Ascending aorta (tissue), 2 donors: Measurements from ENCODE around the gene ARHGAP15. TPM values are rescaled to one million over a fixed set of nuclear protein-coding genes. Genes with fewer than 3 reads are reported as not detected.

ENCODE experiments used
- DNase-seq, 2 donors: peaks; one replicate each; pipeline ENCODE4 v3.0.0-alpha.2; 2019; ENCODE audit warnings: low spot score in 2 of 2
- H3K27ac ChIP-seq, 2 donors: fragments of 200-600 bp; sonication (generic); one replicate each; pipeline ENCODE4 v1.5.1; 2016 to 2017; ENCODE audit warnings: mild to moderate bottlenecking in 1 of 2
- H3K27me3 ChIP-seq: fragments of 200-600 bp; sonication (generic); one replicate; pipeline ENCODE4 v1.5.1; 2017
- H3K36me3 ChIP-seq, 2 donors: fragments of 200-600 bp; sonication (generic); one replicate each; pipeline ENCODE4 v1.5.1; 2016
- H3K4me1 ChIP-seq, 2 donors: fragments of 200-600 bp; sonication (generic); one replicate each; pipeline ENCODE4 v1.5.1; 2016 to 2017; ENCODE audit warnings: mild to moderate bottlenecking in 1 of 2
- H3K4me3 ChIP-seq, 2 donors: fragments of 200-600 bp; sonication (generic); one replicate each; pipeline ENCODE4 v1.5.1; 2016 to 2017; ENCODE audit warnings: mild to moderate bottlenecking in 1 of 2
- H3K9me3 ChIP-seq, 2 donors: fragments of 200-600 bp; sonication (generic); one replicate each; pipeline ENCODE4 v1.5.1; 2016
- intact Hi-C: fragments of 100-400 bp; cut with DNase I; formaldehyde crosslinking; loops from one replicate; pipeline ENCODE4 v1.15.1; 2023
- total RNA-seq: library from RNA; depleted of rRNA; stranded (reverse); fragments of >200 nt; gene quantifications from one replicate; pipeline ENCODE4 v1.1.0, GENCODE V29; 2016
- TF ChIP-seq, protein P1 (sequence below), 3 experiments: fragments of 200-600 bp in 2 of 3; fragments of 450-650 bp in 1 of 3; sonication (generic) in 2 of 3; IDR thresholded peaks; one replicate each; pipeline ENCODE4 v1.5.1; 2016 to 2019; ENCODE audit warnings: antibody characterized with exemption in 3 of 3, mild to moderate bottlenecking in 1 of 3, moderate library complexity in 1 of 3

ARHGAP15 gene
- total RNA-seq, 1 donor from 2014 or later, result 1.4 TPM

DNA sequence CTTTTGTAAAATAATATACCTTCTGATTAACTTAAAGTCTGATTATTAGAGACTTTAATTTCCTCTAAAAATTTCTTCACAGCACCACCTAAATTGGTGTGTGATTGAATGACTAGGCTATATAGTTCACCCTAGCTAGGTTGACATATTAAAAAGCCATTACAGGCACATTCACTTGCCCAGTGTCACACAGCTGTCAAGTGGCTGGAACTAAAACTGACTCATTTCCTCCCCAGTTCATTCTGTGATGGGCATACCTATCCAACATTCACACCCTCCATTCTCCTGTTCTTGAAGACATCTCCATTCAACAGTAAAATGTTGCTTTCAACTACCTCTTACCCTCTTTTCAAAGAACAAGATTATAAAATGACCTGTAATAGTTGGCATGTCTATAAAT, 334.5 kb downstream of the ARHGAP15 start:
- Histone ChIP-seq H3K4me3 (no peak overlapping the region), H3K36me3 (no peaks in the 10 kb centered on the region), H3K27me3 (no peaks in the 10 kb centered on the region), H3K4me1 (peaks cover 0 to 5% of the 10 kb centered on the region in 2 donors), H3K27ac (peak overlapping the region; percentile 32 to 48), H3K9me3 (no peaks in the 10 kb centered on the region)
- no peak for DNase-seq
- intact Hi-C loops, result no loop called here
- TF ChIP-seq, protein P1, sequence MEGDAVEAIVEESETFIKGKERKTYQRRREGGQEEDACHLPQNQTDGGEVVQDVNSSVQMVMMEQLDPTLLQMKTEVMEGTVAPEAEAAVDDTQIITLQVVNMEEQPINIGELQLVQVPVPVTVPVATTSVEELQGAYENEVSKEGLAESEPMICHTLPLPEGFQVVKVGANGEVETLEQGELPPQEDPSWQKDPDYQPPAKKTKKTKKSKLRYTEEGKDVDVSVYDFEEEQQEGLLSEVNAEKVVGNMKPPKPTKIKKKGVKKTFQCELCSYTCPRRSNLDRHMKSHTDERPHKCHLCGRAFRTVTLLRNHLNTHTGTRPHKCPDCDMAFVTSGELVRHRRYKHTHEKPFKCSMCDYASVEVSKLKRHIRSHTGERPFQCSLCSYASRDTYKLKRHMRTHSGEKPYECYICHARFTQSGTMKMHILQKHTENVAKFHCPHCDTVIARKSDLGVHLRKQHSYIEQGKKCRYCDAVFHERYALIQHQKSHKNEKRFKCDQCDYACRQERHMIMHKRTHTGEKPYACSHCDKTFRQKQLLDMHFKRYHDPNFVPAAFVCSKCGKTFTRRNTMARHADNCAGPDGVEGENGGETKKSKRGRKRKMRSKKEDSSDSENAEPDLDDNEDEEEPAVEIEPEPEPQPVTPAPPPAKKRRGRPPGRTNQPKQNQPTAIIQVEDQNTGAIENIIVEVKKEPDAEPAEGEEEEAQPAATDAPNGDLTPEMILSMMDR (IDR thresholded peaks at IDR 0.05), result no peak

DNA sequence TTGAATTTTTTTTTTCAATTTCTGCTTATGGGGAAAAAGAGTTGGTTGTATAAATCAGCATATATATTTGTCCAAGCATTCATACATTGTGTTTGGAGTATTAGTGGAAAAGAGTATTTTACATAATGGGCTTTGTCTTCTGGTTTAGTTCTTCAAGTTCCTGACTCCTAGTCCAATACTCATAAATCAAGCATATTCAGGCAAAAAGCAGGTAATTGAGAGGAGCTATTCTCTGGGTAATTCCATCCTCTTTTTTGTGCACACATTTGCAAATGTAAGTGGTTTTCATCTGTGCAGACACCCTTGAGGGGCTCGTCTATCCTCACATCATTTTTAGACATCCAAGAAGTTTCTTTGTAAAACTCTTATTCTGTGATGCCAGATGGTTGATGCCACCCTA, 337.2 kb downstream of the ARHGAP15 start:
- no peaks in the 10 kb centered on the region for H3K36me3 ChIP-seq
- H3K4me3 ChIP-seq, result no peak overlapping the region
- no peak for DNase-seq
- intact Hi-C loops, result no loop called here
- TF ChIP-seq, protein P1 (IDR thresholded peaks at IDR 0.05), result no peak
- no peaks in the 10 kb centered on the region for H3K27me3 ChIP-seq
- peaks cover 0 to 5% of the 10 kb centered on the region in 2 donors for H3K4me1 ChIP-seq
- no peak overlapping the region for H3K27ac ChIP-seq
- no peaks in the 10 kb centered on the region for H3K9me3 ChIP-seq

DNA sequence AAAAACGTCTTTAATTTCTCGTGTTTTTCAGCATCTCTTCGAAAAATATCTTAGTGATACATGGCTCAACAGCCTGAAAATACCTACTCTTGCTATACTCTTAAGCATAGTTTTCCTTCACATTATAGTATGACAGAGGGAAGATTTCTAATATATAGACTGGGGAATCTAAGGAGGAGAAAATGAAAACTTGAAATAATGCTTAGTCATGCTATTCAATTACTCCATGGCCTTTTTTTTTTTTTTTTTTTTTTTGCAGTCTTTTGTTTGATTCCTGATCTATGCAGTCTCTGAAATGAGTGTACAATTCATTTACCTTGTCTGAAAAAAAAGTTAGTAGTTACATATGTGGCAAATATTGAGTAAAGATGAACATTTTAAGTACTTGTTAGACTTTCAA, 337.8 kb downstream of the ARHGAP15 start:
- peaks cover 0 to 5% of the 10 kb centered on the region in 2 donors for H3K4me1 ChIP-seq
- H3K4me3 ChIP-seq, result no peak overlapping the region
- intact Hi-C loops, result no loop called here
- H3K36me3 ChIP-seq, result no peaks in the 10 kb centered on the region
- TF ChIP-seq, protein P1 (IDR thresholded peaks at IDR 0.05), result no peak
- DNase-seq, result no peak
- no peaks in the 10 kb centered on the region for H3K9me3 ChIP-seq
- no peak overlapping the region for H3K27ac ChIP-seq
- no peaks in the 10 kb centered on the region for H3K27me3 ChIP-seq

DNA sequence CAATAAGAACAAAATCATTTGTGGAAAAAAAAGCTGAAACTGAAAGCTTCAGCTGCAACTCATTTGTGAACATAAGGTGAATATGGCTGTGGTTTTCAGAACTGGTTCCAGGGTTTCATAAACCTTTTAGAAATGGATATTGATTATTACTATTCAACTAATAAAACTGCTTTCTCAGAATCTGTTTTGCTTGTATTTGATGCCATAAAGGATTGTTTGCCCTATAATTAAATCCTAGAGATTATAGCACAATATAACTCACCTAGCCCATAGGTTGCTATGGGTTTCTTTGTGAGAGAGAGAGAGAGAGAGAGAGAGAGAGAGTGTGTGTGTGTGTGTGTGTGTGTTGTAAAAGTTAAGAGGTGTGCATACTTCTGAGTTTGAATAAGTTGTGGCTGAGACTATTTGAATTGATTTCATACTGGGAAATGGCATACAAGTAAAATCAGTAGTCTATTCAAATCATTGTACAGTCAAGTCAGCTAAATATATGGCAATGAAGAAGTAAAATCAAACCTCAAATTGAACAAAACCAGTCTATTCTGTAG, 339.2 kb downstream of the ARHGAP15 start:
- intact Hi-C loops, result no loop called here
- Histone ChIP-seq H3K4me3 (no peak overlapping the region), H3K27me3 (no peaks in the 10 kb centered on the region), H3K36me3 (no peaks in the 10 kb centered on the region), H3K9me3 (no peaks in the 10 kb centered on the region), H3K4me1 (peaks cover 0 to 13% of the 10 kb centered on the region in 2 donors), H3K27ac (no peak overlapping the region)
- TF ChIP-seq, protein P1 (IDR thresholded peaks at IDR 0.05), result no peak
- no peak for DNase-seq

DNA sequence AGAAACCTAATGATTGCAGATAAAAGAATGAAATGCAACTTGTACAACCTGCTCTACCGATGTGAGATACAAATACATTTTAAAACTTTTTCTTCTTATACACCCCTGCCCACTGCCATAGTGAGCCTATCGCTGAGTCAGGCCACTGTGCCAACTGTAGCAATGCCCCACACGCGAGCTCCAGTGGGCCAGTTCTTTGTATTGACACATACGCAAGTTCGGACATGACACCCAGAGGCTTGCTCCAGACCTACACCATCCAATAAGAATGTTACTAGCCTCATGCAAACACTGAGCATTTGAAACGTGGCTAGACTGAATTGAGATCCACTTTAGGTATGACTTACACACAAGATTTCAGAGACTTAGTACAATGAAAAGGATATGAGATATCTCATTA, 340.1 kb downstream of the ARHGAP15 start:
- TF ChIP-seq, protein P1 (IDR thresholded peaks at IDR 0.05), result no peak
- Histone ChIP-seq H3K27ac (no peak overlapping the region), H3K9me3 (no peaks in the 10 kb centered on the region), H3K27me3 (no peaks in the 10 kb centered on the region), H3K36me3 (no peaks in the 10 kb centered on the region), H3K4me1 (peaks cover 0 to 19% of the 10 kb centered on the region in 2 donors), H3K4me3 (no peak overlapping the region)
- intact Hi-C loops, result no loop called here
- no peak for DNase-seq

DNA sequence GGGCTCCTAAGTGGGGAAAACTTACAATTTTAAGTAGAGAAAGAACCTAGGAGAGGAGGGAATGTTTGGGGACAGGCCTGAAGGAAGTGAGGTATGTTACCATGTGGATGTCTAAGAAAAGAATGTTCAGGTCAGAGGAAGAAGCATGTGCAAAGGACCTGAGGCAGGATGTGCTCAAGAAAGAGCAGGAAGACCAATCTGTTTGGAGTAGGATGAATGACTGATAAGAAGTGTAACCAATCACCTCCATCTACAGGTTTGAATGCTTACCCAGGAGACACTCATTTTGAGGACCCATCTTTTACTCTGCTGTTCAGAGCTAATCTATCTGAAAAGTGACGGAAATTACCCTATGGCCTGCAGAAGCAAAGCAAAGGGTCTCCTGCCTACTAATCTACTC, 342.3 kb downstream of the ARHGAP15 start:
- TF ChIP-seq, protein P1 (IDR thresholded peaks at IDR 0.05), result no peak
- no peak for DNase-seq
- H3K27ac ChIP-seq, result no peak overlapping the region
- H3K27me3 ChIP-seq, result no peaks in the 10 kb centered on the region
- H3K4me3 ChIP-seq, result no peak overlapping the region
- intact Hi-C loops, result no loop called here
- peaks cover 0 to 32% of the 10 kb centered on the region in 2 donors for H3K4me1 ChIP-seq
- H3K9me3 ChIP-seq, result no peaks in the 10 kb centered on the region
- H3K36me3 ChIP-seq, result no peaks in the 10 kb centered on the region
